Astrocyte of the spinal cord (primary cell): ENCODE measurements around the gene PTPRD.

Source experiments
- DNase-seq: peaks from one replicate; pipeline ENCODE4 v3.0.0; 2011; ENCODE audit warnings: low read depth, low spot score
- H3K4me3 ChIP-seq: 2 replicates; pipeline ENCODE4 v1.5.1; 2011; ENCODE audit warnings: low read depth, mild to moderate bottlenecking, low read length, moderate library complexity
- CTCF ChIP-seq: IDR thresholded peaks from 2 replicates; pipeline ENCODE4 v1.5.1; 2012; ENCODE audit warnings: low read depth, mild to moderate bottlenecking, low read length, inconsistent platforms
- in situ Hi-C: cut with HindIII; loops from 2 replicates; pipeline ENCODE4 v1.10.0; 2017; ENCODE audit warnings: low sequenced_read_pairs

The PTPRD gene

DNA sequence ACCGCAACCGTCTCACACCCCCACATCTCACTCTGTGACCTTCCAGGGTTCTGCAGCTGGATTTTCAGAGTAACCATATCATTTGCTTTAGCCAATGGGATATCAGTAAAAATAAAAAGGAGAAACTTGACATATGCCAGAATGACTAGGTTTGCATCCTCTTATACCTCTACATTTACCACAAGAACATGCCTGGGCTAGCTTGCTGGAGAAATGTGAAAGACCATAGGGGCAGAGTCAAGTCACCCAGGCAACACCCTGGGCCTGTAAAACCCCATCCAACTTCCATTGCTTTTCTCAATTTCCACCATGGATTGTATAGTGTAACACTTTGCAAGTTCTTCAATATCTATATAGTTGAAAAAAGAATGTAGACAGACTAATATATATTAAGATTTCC is 731.1 kb downstream of the PTPRD start:
- H3K4me3 ChIP-seq = no peak overlapping the region
- TF ChIP-seq CTCF = no peak
- in situ Hi-C loops = no loop called here
- no peak for DNase-seq

DNA sequence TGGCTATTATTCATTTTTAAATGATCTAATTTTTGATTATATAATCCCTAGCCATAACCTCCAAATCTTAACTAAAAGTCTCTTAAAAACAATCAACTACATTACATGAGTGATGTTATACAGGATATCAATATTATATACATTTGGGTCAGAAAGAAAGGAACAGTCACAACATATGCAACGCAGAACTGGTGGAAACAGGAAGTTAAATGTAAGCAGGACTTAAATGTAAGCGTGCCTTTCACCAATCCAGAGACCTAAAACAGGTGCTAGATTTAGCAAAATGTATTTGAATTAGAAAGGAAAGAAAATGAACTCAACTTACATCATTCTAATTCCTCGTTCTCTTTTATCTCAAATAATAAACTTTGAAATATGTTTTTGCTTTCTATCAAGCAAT is 738.5 kb downstream of the PTPRD start:
- in situ Hi-C loops = no loop called here
- H3K4me3 ChIP-seq = no peak overlapping the region
- no peak for TF ChIP-seq CTCF
- no peak for DNase-seq

- in situ Hi-C loops = no loop called here
- DNase-seq = no peak
- no peak overlapping the region for H3K4me3 ChIP-seq
- TF ChIP-seq CTCF = no peak
Observed at GRCh38 chr9:9862235-9862810, 750.5 kb downstream of the PTPRD start.

GRCh38 chr9:9855177-9856078 is 757.4 kb downstream of the PTPRD start:
- H3K4me3 ChIP-seq = no peak overlapping the region
- no peak for DNase-seq
- TF ChIP-seq CTCF = no peak
- in situ Hi-C loops = no loop called here

DNA sequence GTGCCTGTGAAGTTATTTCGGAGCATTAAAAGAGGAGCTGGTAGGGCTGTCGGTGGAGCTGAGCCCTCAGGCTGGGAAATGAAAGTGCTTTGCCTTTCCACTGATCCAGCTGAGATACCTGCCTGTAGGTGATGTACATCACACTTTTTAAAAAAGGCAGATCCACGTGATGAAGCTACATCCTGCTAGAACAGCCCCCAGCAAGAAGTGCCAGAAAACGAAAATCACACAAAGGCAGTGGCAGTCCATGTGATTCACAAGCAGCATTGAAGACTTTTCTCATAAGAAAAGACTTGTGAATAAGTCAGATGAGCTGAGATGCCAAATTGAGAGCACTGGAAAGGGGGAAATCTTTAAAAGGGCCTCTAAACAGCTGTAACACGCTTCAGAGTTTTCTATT is 765.1 kb downstream of the PTPRD start:
- no peak for TF ChIP-seq CTCF
- DNase-seq = no peak
- no peak overlapping the region for H3K4me3 ChIP-seq
- in situ Hi-C loops = no loop called here

DNA sequence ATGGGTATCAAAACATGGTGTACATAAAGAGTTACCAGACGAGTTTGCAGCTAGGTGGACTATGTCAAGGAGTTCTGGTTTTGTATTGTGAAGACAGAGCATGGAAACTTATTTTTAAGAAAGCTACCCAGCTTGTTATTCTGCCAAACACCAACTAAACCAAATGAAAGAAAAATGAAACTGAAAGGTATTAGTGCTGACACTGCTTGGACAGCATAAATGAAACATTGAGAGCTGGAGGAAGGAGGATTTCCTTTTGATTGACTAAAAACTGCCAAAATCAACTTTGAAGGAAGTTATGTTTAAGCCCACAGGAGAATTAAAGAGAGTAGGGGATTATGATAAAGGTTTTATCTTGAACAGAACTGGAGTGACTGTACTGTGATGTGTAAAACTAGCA is 766.2 kb downstream of the PTPRD start:
- no peak for TF ChIP-seq CTCF
- H3K4me3 ChIP-seq = no peak overlapping the region
- no peak for DNase-seq
- in situ Hi-C loops = no loop called here
